H1 (cell line): ENCODE data around the gene AASDHPPT. TPM values are rescaled to one million over a fixed set of nuclear protein-coding genes. Genes with fewer than 3 reads are reported as not detected.

Experiments used
- CTCF ChIA-PET: fragments of 300-600 bp; sonication (Branson Sonifier 250); formaldehyde crosslinking; loops from one replicate; lab custom pipeline; 2021; ENCODE audit not compliant: partially characterized antibody; lab: Charles Lee
- POLR2A ChIA-PET: fragments of 300-600 bp; sonication (Branson Sonifier 250); formaldehyde crosslinking; loops from one replicate; lab custom pipeline; 2021; ENCODE audit warnings: inconsistent platforms; ENCODE audit not compliant: partially characterized antibody; lab: Charles Lee
- DNase-seq, 2 experiments: peaks; one replicate each; pipeline versions ENCODE4 v3.0.0 to v3.0.0-alpha.2; 2010 to 2022; ENCODE audit warnings: low spot score in 2 of 2, low read depth in 1 of 2, mixed read lengths in 1 of 2
- FAIRE-seq: peaks from 2 replicates; lab custom pipeline; 2011; peaks lifted over from hg19 to GRCh38; lab: Jason Lieb, UNC
- H2AFZ ChIP-seq: 2 replicates; pipeline ENCODE4 v1.8.1; 2012; ENCODE audit warnings: low read length, inconsistent platforms
- H2AK5ac ChIP-seq: 2 replicates; pipeline ENCODE4 v1.6.1; 2013; ENCODE audit warnings: low read depth, low read length
- H2BK120ac ChIP-seq: replicated peaks from 2 replicates; pipeline ENCODE3; 2013; ENCODE audit warnings: low read depth, low read length, inconsistent platforms
- H2BK12ac ChIP-seq: 2 replicates; pipeline ENCODE4 v1.6.1; 2013; ENCODE audit warnings: low read depth, low read length
- H2BK15ac ChIP-seq: 2 replicates; pipeline ENCODE4 v1.6.1; 2013; ENCODE audit warnings: low read length
- H2BK20ac ChIP-seq: 2 replicates; pipeline ENCODE4 v1.6.1; 2013; ENCODE audit warnings: low read length
- H2BK5ac ChIP-seq: 2 replicates; pipeline ENCODE4 v1.6.1; 2013; ENCODE audit warnings: low read depth, low read length
- H3K14ac ChIP-seq: 2 replicates; pipeline ENCODE4 v1.6.1; 2013; ENCODE audit warnings: inconsistent platforms; ENCODE audit not compliant: insufficient read length
- H3K18ac ChIP-seq: 2 replicates; pipeline ENCODE4 v1.6.1; 2013; ENCODE audit warnings: low read length; ENCODE audit errors: extremely low read depth
- H3K23ac ChIP-seq: 2 replicates; pipeline ENCODE4 v1.6.1; 2013; ENCODE audit warnings: inconsistent platforms; ENCODE audit not compliant: insufficient read length
- H3K23me2 ChIP-seq: 2 replicates; pipeline ENCODE4 v1.6.1; 2013; ENCODE audit warnings: low read depth, low read length
- H3K27ac ChIP-seq: 2 replicates; pipeline ENCODE4 v1.6.1; 2011; ENCODE audit warnings: low read depth, low read length, inconsistent platforms
- H3K27me3 ChIP-seq, 4 experiments: replicated peaks in 1 of 4; 1 replicate in 1 of 4; 2 replicates in 3 of 4; pipeline versions ENCODE4 v1.6.1 to v1.8.1; 2011 to 2013; ENCODE audit warnings: low read length in 3 of 4, mild to moderate bottlenecking in 3 of 4, inconsistent platforms in 2 of 4, mixed read lengths in 2 of 4, moderate library complexity in 1 of 4; ENCODE audit not compliant: control insufficient read depth in 3 of 4, insufficient read depth in 3 of 4; ENCODE audit errors: extremely low read depth in 1 of 4
- H3K36me3 ChIP-seq, 4 experiments: 2 replicates each; pipeline versions ENCODE4 v1.6.1 to v1.8.1; 2011 to 2013; ENCODE audit warnings: mild to moderate bottlenecking in 4 of 4, low read length in 3 of 4, moderate library complexity in 2 of 4, control low read depth in 1 of 4, inconsistent platforms in 1 of 4; ENCODE audit not compliant: insufficient read depth in 4 of 4, control insufficient read depth in 2 of 4
- H3K4ac ChIP-seq: replicated peaks from 2 replicates; pipeline ENCODE3; 2013; ENCODE audit warnings: low read length, low read depth, mixed read lengths, inconsistent platforms; ENCODE audit not compliant: insufficient read length
- H3K4me1 ChIP-seq, 4 experiments: replicated peaks in 1 of 4; 1 replicate in 1 of 4; 2 replicates in 3 of 4; pipeline versions ENCODE4 v1.6.1 to v1.8.1; 2011 to 2013; ENCODE audit warnings: low read length in 3 of 4, inconsistent platforms in 2 of 4, mixed read lengths in 1 of 4; ENCODE audit not compliant: insufficient read depth in 4 of 4, control insufficient read depth in 3 of 4
- H3K4me2 ChIP-seq, 2 experiments: 2 replicates each; pipeline versions ENCODE4 v1.6.1 to v1.8.1; 2011 to 2013; ENCODE audit warnings: low read depth in 2 of 2, low read length in 2 of 2, control low read depth in 1 of 2, inconsistent platforms in 1 of 2, mild to moderate bottlenecking in 1 of 2; ENCODE audit not compliant: insufficient read depth in 1 of 2
- H3K4me3 ChIP-seq, 4 experiments: fragments of 200-600, 300-600 bp in 1 of 4; sonication (generic), shearing (Covaris generic), sonication (Bioruptor Twin) in 1 of 4; 2 replicates each; pipeline versions ENCODE4 v1.5.1 to v1.8.1; 2011 to 2016; ENCODE audit warnings: low read length in 4 of 4, low read depth in 3 of 4, control low read depth in 2 of 4, inconsistent platforms in 2 of 4, mild to moderate bottlenecking in 2 of 4, mixed read lengths in 1 of 4, moderate library complexity in 1 of 4; ENCODE audit not compliant: insufficient read depth in 2 of 4; ENCODE audit errors: extremely low read depth in 1 of 4
- H3K56ac ChIP-seq: replicated peaks from 2 replicates; pipeline ENCODE3; 2013; ENCODE audit warnings: low read depth, mild to moderate bottlenecking, mixed read lengths, low read length, inconsistent platforms; ENCODE audit not compliant: insufficient read length
- H3K79me1 ChIP-seq: 2 replicates; pipeline ENCODE4 v1.6.1; 2013; ENCODE audit warnings: low read depth, low read length, control low read depth
- H3K79me2 ChIP-seq, 2 experiments: 2 replicates each; pipeline versions ENCODE4 v1.6.1 to v1.8.1; 2012 to 2013; ENCODE audit warnings: low read length in 2 of 2, mild to moderate bottlenecking in 2 of 2, inconsistent platforms in 1 of 2; ENCODE audit not compliant: insufficient read depth in 2 of 2, control insufficient read depth in 1 of 2
- H3K9ac ChIP-seq, 4 experiments: replicated peaks in 1 of 4; 1 replicate in 1 of 4; 2 replicates in 3 of 4; pipeline versions ENCODE4 v1.6.1 to v1.8.1; 2011 to 2013; ENCODE audit warnings: low read depth in 3 of 4, low read length in 3 of 4, control low read depth in 2 of 4, mild to moderate bottlenecking in 2 of 4, moderate library complexity in 2 of 4, inconsistent platforms in 1 of 4; ENCODE audit errors: extremely low read depth in 1 of 4
- H3K9me3 ChIP-seq, 2 experiments: 2 replicates each; pipeline versions ENCODE4 v1.6.1 to v1.8.1; 2012 to 2013; ENCODE audit warnings: mild to moderate bottlenecking in 2 of 2, moderate library complexity in 2 of 2, control low read depth in 1 of 2, inconsistent platforms in 1 of 2, low read depth in 1 of 2, low read length in 1 of 2, mixed read lengths in 1 of 2; ENCODE audit not compliant: insufficient read depth in 2 of 2
- H4K20me1 ChIP-seq, 2 experiments: replicated peaks in 1 of 2; 2 replicates each; pipeline versions ENCODE3 to v1.8.1; 2011 to 2013; ENCODE audit warnings: inconsistent platforms in 2 of 2, low read length in 2 of 2, mild to moderate bottlenecking in 1 of 2; ENCODE audit not compliant: insufficient read depth in 2 of 2, control insufficient read depth in 1 of 2
- H4K5ac ChIP-seq: 2 replicates; pipeline ENCODE4 v1.6.1; 2013; ENCODE audit warnings: low read length, low read depth, mixed read lengths, inconsistent platforms; ENCODE audit not compliant: insufficient read length
- H4K8ac ChIP-seq: 2 replicates; pipeline ENCODE4 v1.8.0; 2013; ENCODE audit warnings: mild to moderate bottlenecking, moderate library complexity, low read length, inconsistent platforms; ENCODE audit not compliant: insufficient read depth; ENCODE audit errors: extremely low read depth
- H4K91ac ChIP-seq: replicated peaks from 2 replicates; pipeline ENCODE3; 2013; ENCODE audit warnings: low read length, mixed read lengths, inconsistent platforms; ENCODE audit not compliant: insufficient read length
- CBX5 ChIP-seq: fragments of 300-800, 300-1000 bp; sonication (generic); IDR thresholded peaks from 2 replicates; pipeline ENCODE4 v1.7.1; 2016; ENCODE audit warnings: antibody characterized with exemption, low read length, low read depth
- SUZ12 ChIP-seq: fragments of 200-600 bp; sonication (generic); IDR thresholded peaks from 2 replicates; pipeline ENCODE4 v1.6.1; 2012; ENCODE audit warnings: mild to moderate bottlenecking, inconsistent platforms, low read length, moderate library complexity, mixed read lengths
- TEAD4 ChIP-seq: IDR thresholded peaks from 2 replicates; pipeline ENCODE4 v1.6.1; 2012; ENCODE audit warnings: low read depth, low read length, inconsistent platforms, mixed read lengths
- WGBS, 2 experiments: shearing (Covaris generic) in 1 of 2; methylation state at CpG; one replicate each; pipeline versions ENCODE4 v1.1.6 to v1.1.7; 2013 to 2015; ENCODE audit warnings: low lambda C conversion rate in 2 of 2, mixed read lengths in 2 of 2, inconsistent platforms in 1 of 2, low coverage in 1 of 2, missing lambda C conversion rate in 1 of 2; ENCODE audit not compliant: insufficient replicate concordance in 2 of 2, insufficient coverage in 1 of 2, insufficient read length in 1 of 2; ENCODE audit errors: extremely low coverage in 1 of 2, missing lambda C conversion rate in 1 of 2; 5-methylcytosine and 5-hydroxymethylcytosine counted together
- polyA plus RNA-seq, 7 experiments: library from polyadenylated mRNA; depleted of rRNA in 3 of 7; stranded (reverse) in 5 of 7; unstranded in 2 of 7; fragments of >200 nt in 5 of 7; fragments of 200-250 nt in 2 of 7; gene quantifications; 1 replicate in 5 of 7; 2 replicates in 1 of 7; 4 replicates in 1 of 7; pipeline versions ENCODE4 v1.2.1 to v1.2.3, GENCODE V29; 2011 to 2013; ENCODE audit warnings: missing spikeins in 2 of 7, mixed read lengths in 2 of 7
- total RNA-seq: library from RNA; stranded (reverse); fragmentation: NEBNext Ultra II Directional; extraction: Animal tissue kit (Norgen Biotek cat#: 25700); gene quantifications from 2 replicates; pipeline ENCODE4 v1.2.1, GENCODE V29; 2021

Gene AASDHPPT
- total and polyA plus RNA-seq, 2 of the 8 experiments (the other 6 are each of a cell fraction or from before 2014, with no cell fraction given) = 15.7 to 42.2 TPM

DNA sequence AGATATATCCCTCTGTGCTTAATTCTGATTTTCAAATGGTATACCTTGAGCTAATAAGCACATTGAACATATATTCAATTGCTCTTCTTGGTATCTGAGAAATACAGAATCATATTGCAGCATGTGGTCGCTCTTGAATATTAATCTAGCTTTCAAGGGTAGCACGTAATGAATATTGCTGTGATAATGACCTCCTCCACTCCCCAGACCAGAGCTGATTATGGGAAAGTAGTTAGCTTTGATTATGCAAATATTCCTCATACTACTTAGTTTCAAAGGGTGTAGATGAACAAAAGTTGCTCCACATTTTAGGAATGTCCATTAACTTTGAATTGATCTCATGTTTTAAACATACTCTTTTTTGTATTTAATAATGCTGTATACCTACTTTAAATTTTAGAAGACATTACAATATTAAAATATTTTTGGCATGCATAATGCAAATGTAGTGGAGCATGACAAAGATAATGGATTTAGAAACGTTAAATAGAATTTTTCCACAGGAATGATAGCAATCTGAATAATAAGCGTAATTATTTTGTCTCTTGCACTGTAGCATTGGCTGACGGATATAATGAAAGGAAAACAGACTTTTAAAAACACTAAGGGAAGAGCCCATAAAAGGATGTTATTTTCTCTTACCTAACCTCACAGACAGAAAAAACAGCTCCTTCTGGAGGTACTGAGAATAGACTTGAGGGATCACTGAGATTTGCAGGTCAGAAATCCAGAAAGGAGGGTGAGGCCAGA lies 27.6 kb upstream of the AASDHPPT start:
- H3K4ac ChIP-seq = no peak overlapping the region
- no peak overlapping the region for H2BK5ac ChIP-seq
- no peak for DNase-seq
- H2BK12ac ChIP-seq = no peak overlapping the region
- TF ChIP-seq CBX5 (no peak), TEAD4 (no peak), SUZ12 (no peak)
- no peak overlapping the region for H3K56ac ChIP-seq
- 83% methylated on average over 5 of the region's 5 CpGs; no CpG with 5 or more reads in 1 of the 2 experiments for WGBS, 2 experiments
- ChIA-PET POLR2A (no interaction called here), CTCF (interaction anchor here (0.8 to 1.2 kb wide), 2 partner anchors 12 to 15 kb away, joined by 3 to 4 read pairs; no protein-coding TSS in a partner anchor)
- no peak overlapping the region for H3K4me3 ChIP-seq
- H2BK15ac ChIP-seq = no peak overlapping the region
- no peaks in the 10 kb centered on the region for H3K79me2 ChIP-seq
- FAIRE-seq = no peak
- no peak overlapping the region for H2AK5ac ChIP-seq
- H3K9me3 ChIP-seq = no peaks in the 10 kb centered on the region
- no peak overlapping the region for H4K5ac ChIP-seq
- peaks cover 0 to 6% (median 0%) of the 10 kb centered on the region in 4 experiments; a peak in 1 of 7 replicates for H3K4me1 ChIP-seq
- H2BK20ac ChIP-seq = no peak overlapping the region
- H4K91ac ChIP-seq = no peak overlapping the region
- no peak overlapping the region for H3K4me2 ChIP-seq
- no peak overlapping the region for H4K8ac ChIP-seq
- no peaks in the 10 kb centered on the region for H3K36me3 ChIP-seq
- no peak overlapping the region for H2BK120ac ChIP-seq
- H3K23ac ChIP-seq = no peak overlapping the region
- no peak overlapping the region for H3K27ac ChIP-seq
- no peaks in the 10 kb centered on the region for H3K79me1 ChIP-seq
- no peaks in the 10 kb centered on the region for H3K27me3 ChIP-seq
- H3K18ac ChIP-seq = no peak overlapping the region
- H3K23me2 ChIP-seq = no peaks in the 10 kb centered on the region
- no peak overlapping the region for H3K9ac ChIP-seq
- H4K20me1 ChIP-seq = no peaks in the 10 kb centered on the region
- no peak overlapping the region for H2AFZ ChIP-seq
- H3K14ac ChIP-seq = no peak overlapping the region
